Thymus (tissue), 2 donors: Measurements from ENCODE around the gene TRIP10. TPM values are rescaled to one million over a fixed set of nuclear protein-coding genes. Genes with fewer than 3 reads are reported as not detected.

Experiments
- polyA plus RNA-seq: library from polyadenylated mRNA; stranded (reverse); fragments of 200-250 nt; gene quantifications from one replicate; pipeline ENCODE4 v1.2.3, GENCODE V29; 2013
- total RNA-seq: library from RNA; stranded (reverse); fragments of 120-200 nt; gene quantifications from one replicate; pipeline ENCODE4 v1.2.4, GENCODE V29; 2013
- donor health status: healthy.

TRIP10 gene
- total and polyA plus RNA-seq, 2 donors = 11.2 to 52.2 TPM

Other genes with a start within 250 kb of the TRIP10 start
- 0.24 TPM for gene TUBB4A, start 237.4 kb upstream of the TRIP10 start, total RNA-seq
- gene TUBB4A, start 237.4 kb upstream of the TRIP10 start, polyA plus RNA-seq = 1.1 TPM
- 0.52 TPM for gene TNFSF9, start 208.7 kb upstream of the TRIP10 start, total RNA-seq
- 2.9 TPM for gene TNFSF9, start 208.7 kb upstream of the TRIP10 start, polyA plus RNA-seq
- 4.0 TPM for gene CD70, start 148.5 kb upstream of the TRIP10 start, total RNA-seq
- 11.1 TPM for gene CD70, start 148.5 kb upstream of the TRIP10 start, polyA plus RNA-seq
- 2.1 TPM for gene TNFSF14, start 69.5 kb upstream of the TRIP10 start, total RNA-seq
- gene TNFSF14, start 69.5 kb upstream of the TRIP10 start, polyA plus RNA-seq = 8.9 TPM
- gene C3, start 19.0 kb upstream of the TRIP10 start, total RNA-seq = 46.1 TPM
- 311 TPM for gene C3, start 19.0 kb upstream of the TRIP10 start, polyA plus RNA-seq
- gene GPR108, start 2.1 kb upstream of the TRIP10 start, total RNA-seq = 34.9 TPM
- gene GPR108, start 2.1 kb upstream of the TRIP10 start, polyA plus RNA-seq = 106 TPM
- 6.0 TPM for gene SH2D3A, start 27.8 kb downstream of the TRIP10 start, total RNA-seq
- gene SH2D3A, start 27.8 kb downstream of the TRIP10 start, polyA plus RNA-seq = 18.8 TPM
- gene VAV1, start 33.0 kb downstream of the TRIP10 start, total RNA-seq = 59.3 TPM
- 42.2 TPM for gene VAV1, start 33.0 kb downstream of the TRIP10 start, polyA plus RNA-seq
- gene ADGRE1, start 147.9 kb downstream of the TRIP10 start, total RNA-seq = 3.9 TPM
- gene ADGRE1, start 147.9 kb downstream of the TRIP10 start, polyA plus RNA-seq = 1.8 TPM